ENCODE measurements around the gene SEPTIN10. TPM values are rescaled to one million over a fixed set of nuclear protein-coding genes. Genes with fewer than 3 reads are reported as not detected.

Gene SEPTIN10
- total and polyA plus RNA-seq, 9 of the 15 experiments (the other 6 are each of a cell fraction or from before 2014, with no cell fraction given), result 0.40 TPM; not detected in 8

- FAIRE-seq (no peak), ATAC-seq (no peak), DNase-seq (ENCODE audit: extremely low read depth in 1 of 4, low spot score in 3 of 4) (no peak)
- peaks cover 0 to 57% of the 10 kb centered on the region in 2 experiments; a peak in 4 of 5 replicates for H3K27me3 ChIP-seq (ENCODE audit: control insufficient read depth in 2 of 2, insufficient read depth in 2 of 2, low read length in 2 of 2)
- in situ Hi-C loops (cut with MboI), result no loop called here
- intact Hi-C loops (cut with micrococcal nuclease), result no loop called here
- no peaks in the 10 kb centered on the region for H3K4me1 ChIP-seq (replicated peaks in 1 of 2; ENCODE audit: control insufficient read depth in 2 of 2, insufficient read depth in 2 of 2, low read length in 2 of 2)
- no peak overlapping the region for H3K9ac ChIP-seq (ENCODE audit: insufficient read depth in 1 of 2, low read depth in 2 of 2, low read length in 2 of 2)
- POLR2A ChIA-PET, result interaction anchor here (0.8 kb wide), 1 partner anchor 9 kb away, joined by 3 read pairs; no protein-coding TSS in a partner anchor
- H3K79me2 ChIP-seq (ENCODE audit: control insufficient read depth, insufficient read depth, low read length), result no peaks in the 10 kb centered on the region
- H3K9me3 ChIP-seq (replicated peaks; ENCODE audit: control insufficient read depth, insufficient read depth, low read depth, low read length), result no peaks in the 10 kb centered on the region
- H2AFZ ChIP-seq (ENCODE audit: low read depth, low read length), result no peak overlapping the region
- no peaks in the 10 kb centered on the region; the same call in 1 of the 2 replicates for H4K20me1 ChIP-seq (replicated peaks; ENCODE audit: control insufficient read depth, insufficient read depth, low read length)
- no peaks in the 10 kb centered on the region for H3K9me1 ChIP-seq (ENCODE audit: control insufficient read depth, insufficient read depth, low read length)
- no peak overlapping the region for H3K4me3 ChIP-seq
- no peak overlapping the region for H3K27ac ChIP-seq (ENCODE audit: extremely low read depth, low read depth, low read length)
- whole genome bisulfite sequencing (ENCODE audit: insufficient coverage, low coverage, missing lambda C conversion rate), result 2% methylated on average over 10 of the region's 11 CpGs
- CTCF ChIA-PET (ENCODE audit: low intra/inter-chr PET ratio), result no interaction called here
- no peaks in the 10 kb centered on the region for H3K36me3 ChIP-seq (ENCODE audit: control insufficient read depth, insufficient read depth, low read length)
- BruUV-seq (replicated peaks), result no TSS peak
- no peak overlapping the region for H3K4me2 ChIP-seq (ENCODE audit: insufficient read depth, low read length)
- TF ChIP-seq, protein P1, sequence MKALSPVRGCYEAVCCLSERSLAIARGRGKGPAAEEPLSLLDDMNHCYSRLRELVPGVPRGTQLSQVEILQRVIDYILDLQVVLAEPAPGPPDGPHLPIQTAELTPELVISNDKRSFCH (CRISPR knock-in tag; IDR thresholded peaks at IDR 0.05), result no peak
- TF ChIP-seq, protein P1 (tag; IDR thresholded peaks at IDR 0.05), result no peak
- TF ChIP-seq CREB1 (IDR thresholded peaks at IDR 0.05), result no peak
- TF ChIP-seq CREB1 (CRISPR knock-in tag; IDR thresholded peaks at IDR 0.05), result no peak
- TF ChIP-seq ZNF253 (CRISPR knock-in tag; conservative IDR thresholded peaks at IDR 0.05), result no peak
- TF ChIP-seq, protein P2, sequence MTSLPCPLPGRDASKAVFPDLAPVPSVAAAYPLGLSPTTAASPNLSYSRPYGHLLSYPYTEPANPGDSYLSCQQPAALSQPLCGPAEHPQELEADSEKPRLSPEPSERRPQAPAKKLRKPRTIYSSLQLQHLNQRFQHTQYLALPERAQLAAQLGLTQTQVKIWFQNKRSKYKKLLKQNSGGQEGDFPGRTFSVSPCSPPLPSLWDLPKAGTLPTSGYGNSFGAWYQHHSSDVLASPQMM (CRISPR knock-in tag; IDR thresholded peaks at IDR 0.05), result no peak
- no peak for TF ChIP-seq ZNF57 (CRISPR knock-in tag; IDR thresholded peaks at IDR 0.05)
- TF ChIP-seq RERE (CRISPR knock-in tag; IDR thresholded peaks at IDR 0.05; ENCODE audit: borderline replicate concordance), result no peak
- TF ChIP-seq, protein P3, sequence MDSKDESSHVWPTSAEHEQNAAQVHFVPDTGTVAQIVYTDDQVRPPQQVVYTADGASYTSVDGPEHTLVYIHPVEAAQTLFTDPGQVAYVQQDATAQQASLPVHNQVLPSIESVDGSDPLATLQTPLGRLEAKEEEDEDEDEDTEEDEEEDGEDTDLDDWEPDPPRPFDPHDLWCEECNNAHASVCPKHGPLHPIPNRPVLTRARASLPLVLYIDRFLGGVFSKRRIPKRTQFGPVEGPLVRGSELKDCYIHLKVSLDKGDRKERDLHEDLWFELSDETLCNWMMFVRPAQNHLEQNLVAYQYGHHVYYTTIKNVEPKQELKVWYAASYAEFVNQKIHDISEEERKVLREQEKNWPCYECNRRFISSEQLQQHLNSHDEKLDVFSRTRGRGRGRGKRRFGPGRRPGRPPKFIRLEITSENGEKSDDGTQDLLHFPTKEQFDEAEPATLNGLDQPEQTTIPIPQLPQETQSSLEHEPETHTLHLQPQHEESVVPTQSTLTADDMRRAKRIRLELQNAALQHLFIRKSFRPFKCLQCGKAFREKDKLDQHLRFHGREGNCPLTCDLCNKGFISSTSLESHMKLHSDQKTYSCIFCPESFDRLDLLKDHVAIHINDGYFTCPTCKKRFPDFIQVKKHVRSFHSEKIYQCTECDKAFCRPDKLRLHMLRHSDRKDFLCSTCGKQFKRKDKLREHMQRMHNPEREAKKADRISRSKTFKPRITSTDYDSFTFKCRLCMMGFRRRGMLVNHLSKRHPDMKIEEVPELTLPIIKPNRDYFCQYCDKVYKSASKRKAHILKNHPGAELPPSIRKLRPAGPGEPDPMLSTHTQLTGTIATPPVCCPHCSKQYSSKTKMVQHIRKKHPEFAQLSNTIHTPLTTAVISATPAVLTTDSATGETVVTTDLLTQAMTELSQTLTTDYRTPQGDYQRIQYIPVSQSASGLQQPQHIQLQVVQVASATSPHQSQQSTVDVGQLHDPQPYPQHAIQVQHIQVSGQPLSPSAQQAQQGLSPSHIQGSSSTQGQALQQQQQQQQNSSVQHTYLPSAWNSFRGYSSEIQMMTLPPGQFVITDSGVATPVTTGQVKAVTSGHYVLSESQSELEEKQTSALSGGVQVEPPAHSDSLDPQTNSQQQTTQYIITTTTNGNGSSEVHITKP (IDR thresholded peaks at IDR 0.05; ENCODE audit: partially characterized antibody), result no peak
- TF ChIP-seq ZNF282 (CRISPR knock-in tag; IDR thresholded peaks at IDR 0.05), result no peak
- no peak for TF ChIP-seq FOXK2 (conservative IDR thresholded peaks at IDR 0.05 in 1 of 2, IDR thresholded peaks at IDR 0.05 in 1 of 2; ENCODE audit: low read depth in 2 of 2)
These were observed 87.3 kb downstream of the SEPTIN10 start for GRCh38 chr2:109526442-109526970.

All from K562 (cell line).